Right renal pelvis (tissue), 4 donors: ENCODE results near the gene KCNJ12. TPM values are rescaled to one million over a fixed set of nuclear protein-coding genes. Genes with fewer than 3 reads are reported as not detected.
"Not testable (repeated sequence)": the region's sequence is repeated elsewhere in the genome, so short reads cannot be mapped to it uniquely, and the experiment has no call there.

Source experiments
- DNase-seq, 4 donors: peaks; one replicate each; pipeline ENCODE4 v3.0.0-alpha.2; 2013; ENCODE audit warnings: low read depth in 4 of 4, low spot score in 3 of 4, missing footprints in 1 of 4
- polyA plus RNA-seq, 4 donors: library from polyadenylated mRNA; unstranded; fragments of 120-200 nt; gene quantifications; one replicate each; pipeline ENCODE4 v1.2.1, GENCODE V29; 2013; ENCODE audit not compliant: insufficient read length in 4 of 4

Gene KCNJ12
- 1 to 10 TPM; 5.7 to 6.7 (median 6.5) TPM for polyA plus RNA-seq

GRCh38 chr17:21376081-21376758 is at the start of gene KCNJ12:
TSS of gene KCNJ12 (plus strand) at chr17:21376357. CDS start at chr17:21415343, 38,986 bp downstream.
- DNase-seq: no peak

DNA sequence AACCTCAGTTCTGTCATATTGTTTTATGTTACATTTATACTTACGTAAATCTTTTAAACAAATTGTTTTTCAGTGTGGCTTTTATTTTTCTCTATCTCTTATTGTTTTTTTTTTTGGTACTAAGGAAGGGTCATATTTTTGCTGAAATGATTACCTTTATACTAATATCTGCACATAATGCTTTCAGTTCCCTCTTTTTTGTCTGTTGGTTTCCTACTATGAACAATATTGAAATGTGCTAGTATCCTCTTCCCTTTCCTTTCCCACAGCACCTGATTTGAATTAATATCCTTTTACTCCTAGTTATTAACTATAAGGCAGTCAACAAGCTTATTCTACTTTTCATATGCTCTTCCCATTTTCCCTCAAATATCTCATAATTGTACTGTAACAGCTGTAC is 48.2 kb upstream of the KCNJ12 start:
- not testable (repeated sequence) for DNase-seq

DNA sequence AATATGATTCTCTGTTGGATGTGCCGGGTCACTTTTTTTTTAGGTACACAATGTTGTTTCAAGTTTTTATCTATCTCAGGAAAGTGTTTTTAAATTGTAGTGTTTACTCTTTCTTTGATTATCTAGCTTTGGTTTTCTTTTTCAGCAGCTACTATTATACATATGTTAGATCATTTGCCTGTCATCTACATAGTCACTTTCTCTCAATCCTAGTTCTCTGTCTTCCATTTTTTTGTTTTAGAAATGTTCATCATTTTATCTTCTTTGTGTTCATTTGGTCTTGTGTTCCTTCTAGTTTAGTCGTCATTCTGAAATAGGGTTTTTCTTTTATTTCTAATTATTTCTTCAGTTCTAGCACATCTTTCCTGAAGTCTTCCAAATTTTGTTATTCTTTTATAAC is 47.4 kb upstream of the KCNJ12 start:
- not testable (repeated sequence) for DNase-seq

GRCh38 chr17:21330436-21331160 is 45.6 kb upstream of the KCNJ12 start:
- DNase-seq: no peak

GRCh38 chr17:21336541-21337294 is 39.4 kb upstream of the KCNJ12 start:
- not testable (repeated sequence) for DNase-seq

- not testable (repeated sequence) for DNase-seq
Observed at GRCh38 chr17:21337981-21338625, 38.1 kb upstream of the KCNJ12 start.

DNA sequence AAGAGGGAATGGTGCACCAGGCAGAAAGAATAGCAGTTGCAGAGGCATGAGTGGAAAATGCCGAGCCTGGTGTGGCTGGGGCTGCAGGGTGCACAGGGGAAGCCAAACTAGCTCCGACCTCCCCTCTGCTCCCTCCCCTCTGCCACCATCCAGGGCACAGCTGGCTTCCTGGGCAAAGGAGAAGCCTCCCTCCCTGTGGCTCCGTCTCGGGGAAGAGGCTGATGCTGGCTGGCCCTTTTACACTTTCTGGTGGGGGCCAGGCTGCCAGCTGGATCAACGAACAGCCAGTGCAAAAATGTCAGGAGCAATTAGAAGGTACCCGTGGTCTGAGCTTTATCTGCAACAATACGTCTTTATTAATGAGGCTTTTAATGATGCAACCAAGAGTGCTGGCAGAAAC is 37.1 kb upstream of the KCNJ12 start:
- no peak for DNase-seq

GRCh38 chr17:21339571-21339970 is 36.6 kb upstream of the KCNJ12 start:
- DNase-seq: not testable (repeated sequence)

DNA sequence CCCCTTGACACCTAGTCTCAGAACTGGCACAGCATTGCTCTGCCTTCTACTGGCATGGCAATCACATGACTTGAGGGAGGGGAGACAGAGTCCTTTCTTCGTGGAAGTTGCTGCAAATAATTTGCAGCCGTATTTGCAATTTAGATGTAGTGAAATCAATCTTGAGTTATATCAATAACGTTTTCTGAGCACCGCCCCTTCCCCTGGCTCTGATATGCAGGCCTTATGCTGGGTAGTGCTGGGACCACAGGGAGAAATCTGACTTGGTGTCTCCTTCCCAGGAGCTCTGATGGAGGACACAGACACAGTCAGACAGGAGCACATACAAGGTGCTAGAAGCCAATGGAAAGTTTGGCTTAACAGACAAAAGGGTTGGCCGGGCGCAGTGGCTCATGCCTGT is 35.8 kb upstream of the KCNJ12 start:
- not testable (repeated sequence) for DNase-seq

DNA sequence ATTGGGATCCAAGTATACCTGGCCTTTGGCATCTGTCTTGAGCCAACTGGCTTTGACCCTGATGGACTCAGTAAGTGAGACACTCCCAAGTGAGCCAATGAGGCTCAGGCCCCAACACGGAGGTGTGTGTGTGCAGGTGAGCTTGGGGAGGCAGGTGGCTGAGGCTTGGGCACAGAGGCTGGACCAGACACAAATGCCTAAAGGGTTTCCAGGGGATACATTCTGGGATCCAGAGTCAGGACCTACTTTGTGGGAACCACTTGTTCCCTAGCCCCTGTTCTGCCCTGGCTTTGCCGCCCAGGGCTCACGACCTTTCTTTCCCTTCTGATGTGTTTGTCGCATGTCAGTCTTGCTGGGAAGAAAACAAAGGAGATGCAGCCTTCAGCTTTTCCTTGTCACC is 34.9 kb upstream of the KCNJ12 start:
- DNase-seq: not testable (repeated sequence)

DNA sequence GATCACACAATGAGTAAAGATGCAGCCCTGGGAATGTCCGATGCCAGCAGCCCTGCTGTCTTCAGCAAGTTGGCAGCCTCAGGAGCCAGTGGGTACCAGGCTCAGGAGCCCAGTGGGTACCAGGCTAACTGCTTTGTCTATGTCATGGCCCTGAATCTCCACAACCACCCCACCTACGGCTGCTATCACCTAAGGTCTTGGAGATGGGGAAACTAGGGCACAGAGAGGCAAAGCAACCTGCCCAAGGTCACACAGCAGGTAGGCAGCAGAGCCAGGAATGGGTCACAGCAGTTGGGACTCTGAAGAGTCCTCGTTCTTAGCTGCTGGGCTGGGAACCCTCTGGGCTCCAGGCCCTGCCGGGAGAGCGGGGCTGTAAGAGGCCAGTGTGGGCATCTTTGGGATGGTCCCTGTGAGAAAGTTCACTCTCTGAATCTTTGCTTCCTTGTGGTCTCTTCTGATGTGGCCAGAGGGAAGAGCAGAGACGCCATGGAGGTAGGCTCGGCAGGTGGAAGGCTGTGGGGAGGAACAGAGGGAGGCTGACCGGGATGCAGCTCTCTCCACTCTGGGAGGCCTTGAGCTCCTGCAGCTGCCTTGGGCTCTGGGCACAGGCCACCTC is 34.1 kb upstream of the KCNJ12 start:
- DNase-seq: not testable (repeated sequence)

DNA sequence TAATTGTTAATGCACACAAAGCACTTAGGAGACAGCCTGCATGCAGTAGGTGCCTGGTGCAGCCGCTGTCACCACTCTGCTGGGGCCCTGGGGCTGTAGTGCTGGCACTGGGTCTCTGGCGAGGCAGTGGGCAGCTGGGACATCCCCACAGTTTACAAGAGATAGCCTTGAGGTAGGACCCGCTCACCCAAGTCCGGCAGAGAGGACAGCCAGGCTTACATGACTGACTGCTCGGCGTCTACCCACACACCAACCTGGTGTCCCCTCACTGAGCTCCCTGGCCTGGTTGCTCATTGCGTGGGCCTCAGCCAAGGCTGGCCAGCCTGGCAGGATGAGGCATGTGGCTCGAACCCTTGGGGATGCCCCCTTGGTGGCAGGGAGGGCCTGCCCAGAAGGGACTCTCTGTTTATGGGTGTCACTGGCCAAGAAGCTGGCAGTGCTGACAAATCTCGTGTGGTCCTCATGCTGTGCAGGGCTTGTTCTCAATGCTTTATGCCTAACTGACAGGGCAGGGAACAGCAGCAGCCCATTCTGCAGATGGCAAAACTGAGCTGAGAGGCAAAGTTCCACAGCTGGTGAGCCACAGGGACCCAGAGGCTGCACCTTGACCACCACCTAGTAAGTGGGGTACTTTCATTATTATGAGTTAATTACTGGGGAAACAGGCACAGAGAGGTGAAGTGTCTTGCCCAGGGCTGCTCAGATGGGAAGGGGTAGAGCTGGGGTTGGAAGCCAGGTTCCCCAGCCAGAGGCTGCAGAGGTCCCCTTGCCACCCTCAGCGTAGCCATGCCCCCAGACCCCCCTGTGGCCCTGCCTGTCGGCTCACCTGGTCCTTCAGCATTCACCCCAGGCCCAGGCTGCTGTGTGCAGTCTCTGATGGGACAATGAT is 32.9 kb upstream of the KCNJ12 start:
- DNase-seq: not testable (repeated sequence)

- not testable (repeated sequence) for DNase-seq
Observed at GRCh38 chr17:21344801-21345200, 31.4 kb upstream of the KCNJ12 start.

DNA sequence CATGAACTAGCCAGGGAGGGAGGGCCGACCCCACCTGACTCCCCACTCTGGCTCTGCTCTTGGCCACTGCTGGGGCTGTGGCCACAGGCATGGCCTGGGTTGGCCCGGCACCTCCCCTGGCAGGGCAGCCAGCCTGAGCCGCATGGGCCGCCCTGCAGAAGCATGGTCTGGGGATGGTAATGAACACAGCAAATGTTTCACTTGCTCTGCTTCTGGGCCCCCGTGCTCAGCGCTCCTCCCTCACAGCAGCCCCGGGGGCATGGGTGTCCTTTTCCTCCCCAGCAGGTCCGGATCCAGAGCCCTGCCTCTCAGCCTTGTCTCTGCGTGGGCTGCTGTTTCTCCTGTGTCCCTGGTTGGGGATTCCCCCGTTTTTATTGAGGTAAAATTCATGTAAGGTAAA is 30.9 kb upstream of the KCNJ12 start:
- no peak for DNase-seq

DNA sequence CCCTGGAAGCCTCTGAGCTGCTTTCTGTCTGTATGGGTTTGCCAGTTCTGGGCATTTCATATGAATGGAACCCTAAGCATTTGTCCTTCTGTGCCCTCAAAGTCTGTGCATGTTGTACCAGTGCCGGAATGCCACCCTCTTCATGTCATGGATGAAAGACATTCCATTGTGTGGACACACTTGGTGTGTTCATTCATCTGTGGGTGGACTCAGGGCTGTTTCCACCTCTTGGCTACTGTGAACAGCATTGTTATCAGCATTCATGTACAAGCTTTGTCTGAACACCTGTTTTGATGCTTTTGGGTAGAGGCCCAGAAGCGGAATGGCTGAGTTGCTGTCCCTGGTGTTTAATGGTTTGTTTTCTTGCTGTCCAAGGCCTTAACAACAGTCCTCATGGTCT is 30.1 kb upstream of the KCNJ12 start:
- DNase-seq: not testable (repeated sequence)

DNA sequence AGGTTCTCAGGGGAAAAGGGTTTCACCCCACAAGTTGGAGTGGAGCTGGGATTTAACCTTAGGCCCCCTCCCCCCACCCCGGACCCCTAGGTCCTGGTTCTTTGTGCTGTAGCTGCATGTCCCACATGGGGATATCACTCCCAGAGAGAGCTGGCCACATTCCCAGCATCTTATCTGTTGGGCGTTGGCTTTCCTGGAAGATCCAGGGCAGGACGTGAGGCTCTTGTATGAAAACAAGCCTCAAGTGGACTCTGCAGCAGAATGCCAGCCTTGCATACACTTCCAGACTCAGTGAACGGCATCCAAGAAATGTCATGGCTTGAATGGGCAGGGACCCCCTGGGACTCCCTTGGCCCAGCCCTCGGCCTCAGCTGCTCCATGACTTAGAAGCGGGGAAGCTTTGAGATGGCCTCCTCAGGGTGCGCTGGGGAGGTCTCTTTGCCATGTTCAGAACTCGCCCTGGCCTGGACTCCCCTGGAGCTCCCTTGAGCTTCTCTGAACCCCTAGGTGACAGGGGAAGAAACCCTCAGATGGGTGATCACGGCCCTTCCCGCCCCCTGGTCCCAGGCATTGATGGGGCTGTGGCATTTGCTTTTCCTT is 29.4 kb upstream of the KCNJ12 start:
- DNase-seq: not testable (repeated sequence)

GRCh38 chr17:21347660-21348059 is 28.5 kb upstream of the KCNJ12 start:
- DNase-seq: not testable (repeated sequence)

- DNase-seq: not testable (repeated sequence)
Observed at GRCh38 chr17:21348081-21348925, 27.9 kb upstream of the KCNJ12 start.
